HL-60 (cell line): Measurements from ENCODE around the gene POLR2L.

Experiments used
- CTCF ChIP-seq: IDR thresholded peaks from one replicate; pipeline ENCODE4 v1.5.1; 2011; ENCODE audit warnings: low read length, control low read depth, inconsistent platforms; ENCODE audit not compliant: insufficient read depth
- REST ChIP-seq: IDR thresholded peaks from 2 replicates; pipeline ENCODE4 v1.6.1; 2012; ENCODE audit warnings: low read depth; ENCODE audit not compliant: insufficient replicate concordance
- SPI1 ChIP-seq: IDR thresholded peaks from 2 replicates; pipeline ENCODE4 v1.6.1; 2012; ENCODE audit warnings: low read depth, mild to moderate bottlenecking, borderline replicate concordance

- TF ChIP-seq CTCF (no peak), REST (no peak), SPI1 (no peak)
Observed at GRCh38 chr11:864898-865297, 22.6 kb upstream of the POLR2L start.
